IPS DF 6.9 (cell line): ENCODE measurements around the gene ADRA2C.

ENCODE experiments used
- DNase-seq: peaks from one replicate; pipeline ENCODE4 v3.0.0-alpha.2; 2013; ENCODE audit warnings: low read depth, low spot score
- H3K27ac ChIP-seq: one replicate; pipeline ENCODE4 v1.5.1; 2013; ENCODE audit warnings: low read length, control low read depth
- H3K27me3 ChIP-seq: 2 replicates; pipeline ENCODE4 v1.6.1; 2013; ENCODE audit warnings: mild to moderate bottlenecking, low read length; ENCODE audit not compliant: control insufficient read depth, insufficient read depth
- H3K36me3 ChIP-seq: 2 replicates; pipeline ENCODE4 v1.6.1; 2013; ENCODE audit warnings: low read length; ENCODE audit not compliant: control insufficient read depth, insufficient read depth
- H3K4me1 ChIP-seq: 2 replicates; pipeline ENCODE4 v1.6.1; 2013; ENCODE audit warnings: low read length; ENCODE audit not compliant: control insufficient read depth, insufficient read depth
- H3K4me3 ChIP-seq: 2 replicates; pipeline ENCODE4 v1.5.1; 2013; ENCODE audit warnings: mild to moderate bottlenecking, low read length
- H3K9me3 ChIP-seq: 2 replicates; pipeline ENCODE4 v1.6.1; 2013; ENCODE audit warnings: low read length, inconsistent platforms; ENCODE audit not compliant: control insufficient read depth, insufficient read depth
- WGBS: extraction: QIAGEN DNeasy Blood & Tissue Kit; methylation state at CpG from one replicate; pipeline ENCODE4 v1.1.7; 2013; ENCODE audit warnings: mixed read lengths, missing lambda C conversion rate; ENCODE audit not compliant: insufficient read length, insufficient coverage; 5-methylcytosine and 5-hydroxymethylcytosine counted together

ADRA2C gene

DNA sequence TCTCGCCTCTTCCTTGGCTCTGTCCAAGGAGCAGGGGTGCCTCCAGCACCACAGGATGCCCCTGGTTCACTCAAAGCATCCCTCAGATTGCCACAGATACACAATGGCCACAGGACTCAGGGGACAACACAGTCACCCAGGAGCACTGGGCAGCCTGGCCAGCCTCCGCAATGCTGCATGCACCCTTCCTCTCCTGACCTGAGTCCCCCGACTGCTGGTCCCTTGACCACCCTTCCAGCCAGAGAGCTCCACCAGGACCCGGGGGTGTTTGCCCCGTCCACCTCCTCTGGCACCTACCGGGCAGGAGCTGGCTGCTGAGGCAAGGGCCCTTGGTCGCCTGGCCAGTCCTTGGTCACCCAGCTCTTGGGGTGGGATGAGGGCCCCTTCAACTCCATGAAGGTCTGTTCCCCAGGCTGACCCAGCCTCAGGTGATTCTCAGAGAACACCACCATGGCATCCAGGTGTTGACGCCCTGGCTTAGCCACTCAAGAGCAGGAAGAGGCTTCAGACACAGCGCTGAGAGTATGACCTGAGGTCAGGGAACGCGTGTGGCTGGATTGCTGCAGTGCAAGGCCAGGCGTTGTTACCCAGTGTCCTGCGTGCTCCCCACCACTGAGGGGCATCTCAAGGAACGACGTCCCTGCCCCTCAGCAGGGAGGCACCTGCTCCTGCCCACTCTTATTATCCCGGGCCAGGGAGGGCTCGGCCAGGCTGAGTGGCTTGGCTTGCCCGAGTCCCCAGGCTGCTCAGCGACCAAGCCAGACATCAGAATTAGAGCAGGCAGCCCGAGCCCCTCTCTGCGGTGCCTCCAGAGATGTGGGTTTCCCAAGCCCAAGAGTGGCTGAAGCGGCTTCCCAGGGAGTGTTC is 10.2 kb downstream of the ADRA2C start:
- DNase-seq, result no peak
- no peak overlapping the region for H3K27ac ChIP-seq
- no peaks in the 10 kb centered on the region for H3K36me3 ChIP-seq
- peaks cover 6% of the 10 kb centered on the region for H3K4me1 ChIP-seq
- no peaks in the 10 kb centered on the region for H3K9me3 ChIP-seq
- no CpG with 5 or more reads among the region's 22 CpGs for WGBS
- no peaks in the 10 kb centered on the region for H3K27me3 ChIP-seq
- no peak overlapping the region for H3K4me3 ChIP-seq

GRCh38 chr4:3777033-3777390 is 10.8 kb downstream of the ADRA2C start:
- H3K36me3 ChIP-seq, result no peaks in the 10 kb centered on the region
- H3K4me3 ChIP-seq, result no peak overlapping the region
- no CpG with 5 or more reads among the region's 5 CpGs for WGBS
- no peak overlapping the region for H3K27ac ChIP-seq
- DNase-seq, result no peak
- no peaks in the 10 kb centered on the region for H3K27me3 ChIP-seq
- H3K9me3 ChIP-seq, result no peaks in the 10 kb centered on the region
- peaks cover 6% of the 10 kb centered on the region for H3K4me1 ChIP-seq

- no peaks in the 10 kb centered on the region for H3K27me3 ChIP-seq
- DNase-seq, result no peak
- H3K4me1 ChIP-seq, result peaks cover 8% of the 10 kb centered on the region
- no peaks in the 10 kb centered on the region for H3K9me3 ChIP-seq
- no CpG with 5 or more reads among the region's 13 CpGs for WGBS
- H3K27ac ChIP-seq, result no peak overlapping the region
- no peak overlapping the region for H3K4me3 ChIP-seq
- no peaks in the 10 kb centered on the region; the same call in 1 of the 2 replicates for H3K36me3 ChIP-seq
Observed at GRCh38 chr4:3777669-3778068, 11.5 kb downstream of the ADRA2C start.

- peaks cover 8% of the 10 kb centered on the region for H3K4me1 ChIP-seq
- no CpG with 5 or more reads among the region's 6 CpGs for WGBS
- DNase-seq, result no peak
- H3K4me3 ChIP-seq, result no peak overlapping the region
- no peaks in the 10 kb centered on the region for H3K27me3 ChIP-seq
- no peaks in the 10 kb centered on the region; the same call in 1 of the 2 replicates for H3K36me3 ChIP-seq
- no peaks in the 10 kb centered on the region for H3K9me3 ChIP-seq
- no peak overlapping the region for H3K27ac ChIP-seq
Observed at GRCh38 chr4:3779509-3779908, 13.3 kb downstream of the ADRA2C start.

GRCh38 chr4:3780347-3781171 is 14.4 kb downstream of the ADRA2C start:
- no CpG with 5 or more reads among the region's 21 CpGs for WGBS
- no peak for DNase-seq
- no peak overlapping the region for H3K27ac ChIP-seq

GRCh38 chr4:3781193-3781886 is 15.2 kb downstream of the ADRA2C start:
- H3K36me3 ChIP-seq, result no peaks in the 10 kb centered on the region; the same call in 1 of the 2 replicates
- H3K4me1 ChIP-seq, result peaks cover 8% of the 10 kb centered on the region
- no peaks in the 10 kb centered on the region for H3K9me3 ChIP-seq
- DNase-seq, result no peak
- WGBS, result 100% methylated on average over 9 of the region's 19 CpGs
- H3K27ac ChIP-seq, result no peak overlapping the region
- H3K27me3 ChIP-seq, result no peaks in the 10 kb centered on the region
- no peak overlapping the region for H3K4me3 ChIP-seq

More at GRCh38 chr4:3780347-3781171, 14.4 kb downstream of the ADRA2C start:
- Histone ChIP-seq H3K4me1 (peaks cover 8% of the 10 kb centered on the region), H3K36me3 (no peaks in the 10 kb centered on the region; the same call in 1 of the 2 replicates), H3K4me3 (no peak overlapping the region), H3K9me3 (no peaks in the 10 kb centered on the region), H3K27me3 (no peaks in the 10 kb centered on the region)

GRCh38 chr4:3781997-3782930 is 16.1 kb downstream of the ADRA2C start:
- Histone ChIP-seq H3K36me3 (no peaks in the 10 kb centered on the region; the same call in 1 of the 2 replicates), H3K9me3 (no peaks in the 10 kb centered on the region), H3K27ac (no peak overlapping the region), H3K4me3 (no peak overlapping the region), H3K27me3 (no peaks in the 10 kb centered on the region), H3K4me1 (peaks cover 8% of the 10 kb centered on the region)
- no peak for DNase-seq
- no CpG with 5 or more reads among the region's 25 CpGs for WGBS

GRCh38 chr4:3783693-3784306 is 17.6 kb downstream of the ADRA2C start:
- no peak for DNase-seq
- Histone ChIP-seq H3K4me1 (peaks cover 8% of the 10 kb centered on the region), H3K27me3 (no peaks in the 10 kb centered on the region)

DNA sequence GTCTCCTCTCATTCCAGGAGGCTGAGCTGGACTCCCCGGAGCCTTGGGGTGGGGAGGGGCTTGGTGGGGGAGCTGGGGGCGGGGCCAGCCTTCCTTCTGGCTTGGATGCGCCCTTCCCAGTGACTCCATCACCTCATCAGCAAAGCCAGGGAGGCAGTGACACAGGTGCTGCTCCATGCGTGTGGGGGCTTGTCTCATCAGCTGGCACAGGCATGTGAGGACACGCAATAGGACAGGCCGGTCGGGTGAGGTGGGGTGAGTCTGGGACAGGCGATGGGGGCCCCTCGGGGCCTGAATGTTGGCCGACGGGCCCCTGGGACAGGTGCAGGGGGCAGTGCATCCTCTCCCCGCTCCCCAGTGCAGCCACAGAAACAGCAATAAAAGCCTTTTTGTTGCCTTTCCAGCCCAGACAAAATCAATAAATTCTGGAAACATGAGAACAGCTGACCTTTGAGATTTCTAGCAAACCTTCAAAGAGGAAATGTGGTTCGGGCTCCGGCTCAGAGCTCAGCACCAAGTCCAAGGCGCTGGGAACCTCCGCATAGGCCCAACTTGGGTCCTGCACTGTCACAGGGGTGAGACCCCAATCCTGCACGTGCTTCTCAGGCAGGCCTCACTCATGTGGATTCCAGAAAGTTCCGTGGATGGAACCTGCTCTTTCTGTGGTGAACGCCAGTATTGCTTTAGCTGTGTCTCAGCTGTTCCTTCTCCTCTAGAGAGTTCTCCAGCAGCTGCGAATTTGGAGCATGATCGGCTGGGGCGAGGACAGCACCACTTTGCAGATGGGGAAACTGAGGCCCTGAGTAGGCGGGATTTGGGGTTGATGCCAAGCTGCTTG is 18.5 kb downstream of the ADRA2C start:
- no peak overlapping the region for H3K27ac ChIP-seq
- no peaks in the 10 kb centered on the region; the same call in 1 of the 2 replicates for H3K36me3 ChIP-seq
- no peak overlapping the region for H3K4me3 ChIP-seq
- peaks cover 8% of the 10 kb centered on the region for H3K4me1 ChIP-seq
- no peaks in the 10 kb centered on the region for H3K9me3 ChIP-seq
- H3K27me3 ChIP-seq, result no peaks in the 10 kb centered on the region
- WGBS, result no CpG with 5 or more reads among the region's 23 CpGs
- DNase-seq, result no peak

More at GRCh38 chr4:3783693-3784306, 17.6 kb downstream of the ADRA2C start:
- WGBS, result no CpG with 5 or more reads among the region's 27 CpGs
- no peaks in the 10 kb centered on the region for H3K9me3 ChIP-seq
- no peak overlapping the region for H3K4me3 ChIP-seq
- no peaks in the 10 kb centered on the region; the same call in 1 of the 2 replicates for H3K36me3 ChIP-seq
- H3K27ac ChIP-seq, result no peak overlapping the region
